Measurements from ENCODE around the gene DNAAF2.
"Not testable (repeated sequence)": the region's sequence is repeated elsewhere in the genome, so short reads cannot be mapped to it uniquely, and the experiment has no call there.

The DNAAF2 gene, protein sequence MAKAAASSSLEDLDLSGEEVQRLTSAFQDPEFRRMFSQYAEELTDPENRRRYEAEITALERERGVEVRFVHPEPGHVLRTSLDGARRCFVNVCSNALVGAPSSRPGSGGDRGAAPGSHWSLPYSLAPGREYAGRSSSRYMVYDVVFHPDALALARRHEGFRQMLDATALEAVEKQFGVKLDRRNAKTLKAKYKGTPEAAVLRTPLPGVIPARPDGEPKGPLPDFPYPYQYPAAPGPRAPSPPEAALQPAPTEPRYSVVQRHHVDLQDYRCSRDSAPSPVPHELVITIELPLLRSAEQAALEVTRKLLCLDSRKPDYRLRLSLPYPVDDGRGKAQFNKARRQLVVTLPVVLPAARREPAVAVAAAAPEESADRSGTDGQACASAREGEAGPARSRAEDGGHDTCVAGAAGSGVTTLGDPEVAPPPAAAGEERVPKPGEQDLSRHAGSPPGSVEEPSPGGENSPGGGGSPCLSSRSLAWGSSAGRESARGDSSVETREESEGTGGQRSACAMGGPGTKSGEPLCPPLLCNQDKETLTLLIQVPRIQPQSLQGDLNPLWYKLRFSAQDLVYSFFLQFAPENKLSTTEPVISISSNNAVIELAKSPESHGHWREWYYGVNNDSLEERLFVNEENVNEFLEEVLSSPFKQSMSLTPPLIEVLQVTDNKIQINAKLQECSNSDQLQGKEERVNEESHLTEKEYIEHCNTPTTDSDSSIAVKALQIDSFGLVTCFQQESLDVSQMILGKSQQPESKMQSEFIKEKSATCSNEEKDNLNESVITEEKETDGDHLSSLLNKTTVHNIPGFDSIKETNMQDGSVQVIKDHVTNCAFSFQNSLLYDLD

DNA sequence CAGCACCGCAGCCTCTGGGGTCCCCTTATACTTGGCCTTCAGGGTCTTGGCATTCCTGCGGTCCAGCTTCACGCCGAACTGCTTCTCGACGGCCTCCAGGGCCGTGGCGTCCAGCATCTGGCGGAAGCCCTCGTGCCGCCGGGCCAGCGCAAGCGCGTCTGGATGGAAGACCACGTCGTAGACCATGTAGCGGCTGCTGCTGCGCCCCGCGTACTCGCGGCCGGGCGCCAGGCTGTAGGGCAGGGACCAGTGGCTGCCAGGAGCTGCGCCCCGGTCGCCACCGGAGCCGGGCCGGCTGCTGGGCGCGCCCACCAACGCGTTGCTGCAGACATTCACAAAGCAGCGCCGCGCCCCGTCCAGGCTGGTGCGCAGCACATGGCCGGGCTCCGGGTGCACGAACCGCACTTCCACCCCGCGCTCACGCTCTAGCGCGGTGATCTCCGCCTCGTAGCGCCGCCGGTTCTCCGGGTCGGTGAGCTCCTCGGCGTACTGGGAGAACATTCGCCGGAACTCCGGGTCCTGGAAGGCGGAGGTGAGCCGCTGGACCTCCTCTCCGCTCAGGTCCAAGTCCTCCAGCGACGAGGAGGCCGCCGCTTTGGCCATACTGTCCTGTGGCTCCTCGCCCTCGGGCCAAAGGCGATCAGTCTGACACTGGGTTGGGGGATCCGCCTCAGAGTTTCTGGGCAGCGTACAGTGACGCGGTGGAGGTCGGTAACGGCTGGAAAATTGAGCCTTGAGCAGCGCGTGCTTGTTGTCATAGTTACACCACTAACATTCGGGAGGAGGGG, at the start of gene DNAAF2:
TSS of gene DNAAF2 (minus strand) at position 698 of the 788 bp plus-strand sequence. CDS start at position 603, 95 bp downstream.
- DNase-seq (ENCODE audit: insufficient read length, low spot score) (peak; percentile 12), FAIRE-seq (no peak)
- no peak for TF ChIP-seq POLR2A (IDR thresholded peaks at IDR 0.05; ENCODE audit: low read depth, low read length)

DNA sequence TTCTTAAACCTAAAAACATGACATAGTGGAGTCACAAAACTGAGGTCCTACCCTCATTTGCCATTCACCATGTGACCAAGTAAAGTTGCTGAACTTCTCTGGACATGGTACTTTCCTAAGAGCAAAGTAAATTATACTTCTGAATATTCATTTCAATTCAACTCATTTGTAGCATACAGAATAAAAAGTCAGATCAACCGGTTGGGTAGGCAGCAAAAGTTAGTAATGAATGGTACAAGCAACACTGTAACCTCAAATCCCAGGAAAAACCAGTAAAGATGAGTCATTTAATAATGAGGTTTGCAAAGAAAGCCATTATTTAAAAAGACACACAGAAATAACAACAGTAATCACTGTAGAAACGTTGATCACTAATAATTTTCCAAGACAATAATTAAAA, 44.2 kb upstream of the DNAAF2 start:
- FAIRE-seq (peak; percentile 68), DNase-seq (ENCODE audit: insufficient read length, low spot score) (no peak)
- TF ChIP-seq POLR2A (IDR thresholded peaks at IDR 0.05; ENCODE audit: low read depth, low read length), result no peak

DNA sequence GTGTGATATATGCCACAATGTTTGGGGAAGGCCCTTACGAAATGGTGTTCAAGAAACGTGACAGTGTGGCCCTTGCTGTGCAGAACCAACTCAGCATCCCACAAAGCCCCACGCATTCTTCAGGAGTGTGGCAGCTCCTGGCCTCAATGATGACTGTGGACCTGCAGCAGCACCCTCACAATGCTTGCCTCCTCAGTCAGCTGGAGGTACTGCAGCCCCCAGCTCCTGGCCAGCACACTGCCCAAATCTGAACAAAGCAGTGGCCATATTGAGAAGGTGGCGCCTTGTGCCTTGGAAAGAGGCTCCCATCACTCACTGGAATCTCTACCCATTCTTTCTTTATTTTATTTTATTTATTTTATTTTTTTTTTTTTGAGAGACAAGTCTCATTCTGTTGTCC, 42.6 kb upstream of the DNAAF2 start:
- FAIRE-seq (no peak), DNase-seq (ENCODE audit: insufficient read length, low spot score) (no peak)
- no peak for TF ChIP-seq POLR2A (IDR thresholded peaks at IDR 0.05; ENCODE audit: low read depth, low read length)

DNA sequence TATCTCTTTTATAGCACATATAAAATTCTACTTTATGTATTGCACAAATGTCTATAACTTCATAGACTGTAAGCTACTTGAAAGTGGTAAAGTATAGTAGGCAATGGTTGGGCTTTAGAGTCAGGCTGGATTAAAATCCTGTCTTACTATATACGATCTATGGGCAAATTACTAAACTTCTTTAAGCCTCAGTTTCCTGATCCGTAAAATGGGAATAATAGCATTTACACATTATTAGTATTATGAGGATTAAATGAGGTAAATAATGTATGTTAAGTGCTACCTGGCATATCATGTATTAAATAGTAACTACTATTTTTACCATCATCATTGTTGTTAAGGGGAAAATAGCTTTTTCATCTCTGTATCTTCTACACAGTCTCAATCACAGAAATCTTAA, 38.5 kb upstream of the DNAAF2 start:
- no peak for FAIRE-seq
- no peak for TF ChIP-seq POLR2A (IDR thresholded peaks at IDR 0.05; ENCODE audit: low read depth, low read length)
- no peak for DNase-seq (ENCODE audit: insufficient read length, low spot score)

DNA sequence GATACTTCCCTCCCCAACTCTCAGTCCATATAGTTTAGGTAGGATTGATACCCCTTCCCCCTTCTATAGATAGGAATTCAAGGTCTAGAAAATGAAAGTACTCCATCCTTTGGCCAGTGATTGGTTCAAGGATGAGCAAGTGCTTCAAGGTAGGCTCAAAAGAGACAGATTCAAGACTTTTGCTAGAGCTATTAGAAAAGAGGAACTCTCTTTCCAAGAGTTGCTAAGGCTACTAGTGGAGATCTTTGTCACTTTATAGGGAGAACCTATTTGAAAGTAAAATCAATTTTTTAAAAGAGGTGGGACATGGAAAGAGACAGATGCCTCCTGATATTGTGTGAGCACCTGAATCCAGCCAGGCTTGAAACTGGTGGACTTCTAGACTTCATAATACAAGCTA, 35.4 kb upstream of the DNAAF2 start:
- no peak for FAIRE-seq
- TF ChIP-seq POLR2A (IDR thresholded peaks at IDR 0.05; ENCODE audit: low read depth, low read length), result no peak
- no peak for DNase-seq (ENCODE audit: insufficient read length, low spot score)

DNA sequence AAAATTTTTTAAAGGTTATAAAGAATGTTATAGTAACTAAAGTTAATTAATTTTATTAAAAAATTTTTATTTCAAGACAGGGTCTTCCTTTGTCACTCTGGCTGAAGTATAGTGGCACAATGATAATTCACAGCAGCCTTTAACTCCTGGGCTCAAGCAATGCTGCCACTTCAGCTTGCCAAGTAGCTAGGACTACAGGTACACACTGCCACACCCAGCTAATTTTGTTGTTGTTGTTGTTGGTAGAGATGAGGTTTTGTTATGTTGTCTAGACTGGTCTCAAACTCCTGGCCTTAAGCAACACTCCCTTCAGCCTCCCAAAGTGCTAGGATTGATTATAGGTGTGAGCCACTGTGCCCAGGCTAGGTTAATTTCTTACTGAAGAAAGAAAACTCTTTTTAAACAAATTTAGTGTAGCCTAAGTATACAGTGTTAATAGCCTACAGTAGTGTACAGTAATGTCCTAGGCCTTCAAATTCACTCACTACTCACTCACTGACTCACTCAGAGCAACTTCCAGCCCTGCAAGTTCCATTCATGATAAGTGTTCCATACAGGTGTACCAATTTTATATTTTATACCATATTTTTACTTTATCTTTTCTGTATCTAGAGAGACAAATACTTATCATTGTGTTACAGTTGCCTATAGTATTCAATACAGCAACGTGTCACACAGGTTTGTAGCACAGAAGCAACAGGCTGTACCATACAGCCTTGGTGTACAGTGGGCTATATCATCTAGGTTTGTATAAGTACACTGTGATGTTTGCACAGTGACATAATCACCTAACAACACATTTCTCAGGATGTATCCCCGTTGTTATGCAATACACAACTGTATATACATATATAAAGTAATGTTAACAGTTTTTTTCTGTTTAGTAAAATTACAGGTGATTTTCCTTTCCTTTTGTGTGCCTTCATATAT, 24.7 kb upstream of the DNAAF2 start:
- no peak for TF ChIP-seq POLR2A (IDR thresholded peaks at IDR 0.05; ENCODE audit: low read depth, low read length)
- peak; percentile 11 for FAIRE-seq
- no peak for DNase-seq (ENCODE audit: insufficient read length, low spot score)

DNA sequence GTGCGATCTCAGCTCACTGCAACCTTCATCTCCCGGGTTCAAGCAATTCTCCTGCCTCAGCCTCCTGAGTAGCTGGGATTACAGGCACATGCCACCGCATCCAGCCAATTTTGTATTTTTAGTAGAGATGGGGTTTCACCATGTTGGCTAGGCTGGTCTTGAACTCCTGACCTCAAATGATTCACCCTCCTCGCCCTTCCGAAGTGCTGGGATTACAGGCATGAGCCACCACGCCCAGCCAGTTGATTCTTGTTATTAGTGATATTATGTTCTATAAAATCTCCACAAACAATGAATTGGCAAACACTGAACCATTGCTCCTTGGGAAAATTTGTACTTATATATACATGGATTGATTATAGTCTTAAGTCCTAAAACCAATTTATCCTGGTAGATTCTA, 22.5 kb upstream of the DNAAF2 start:
- not testable (repeated sequence) for DNase-seq (ENCODE audit: insufficient read length, low spot score); FAIRE-seq

DNA sequence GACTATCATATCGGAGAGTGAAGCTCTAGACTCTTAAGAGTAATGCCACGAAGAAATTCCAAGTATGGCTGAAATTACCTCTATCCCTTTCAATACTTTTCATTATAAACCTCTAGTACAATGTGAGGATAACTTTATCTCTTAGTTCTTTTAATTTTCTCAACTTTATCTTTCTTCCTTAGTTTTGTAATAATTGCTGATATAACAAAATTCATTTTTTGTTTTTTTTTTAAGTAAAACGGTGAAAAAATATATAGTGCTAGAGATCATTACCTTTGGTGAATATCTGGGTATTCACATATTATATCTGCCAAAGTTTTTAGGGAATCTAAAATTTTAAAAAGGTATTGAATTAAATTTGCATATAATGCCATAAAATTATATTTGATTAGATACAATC, 19.5 kb upstream of the DNAAF2 start:
- DNase-seq (ENCODE audit: insufficient read length, low spot score) (no peak), FAIRE-seq (no peak)
- no peak for TF ChIP-seq POLR2A (IDR thresholded peaks at IDR 0.05; ENCODE audit: low read depth, low read length)

DNA sequence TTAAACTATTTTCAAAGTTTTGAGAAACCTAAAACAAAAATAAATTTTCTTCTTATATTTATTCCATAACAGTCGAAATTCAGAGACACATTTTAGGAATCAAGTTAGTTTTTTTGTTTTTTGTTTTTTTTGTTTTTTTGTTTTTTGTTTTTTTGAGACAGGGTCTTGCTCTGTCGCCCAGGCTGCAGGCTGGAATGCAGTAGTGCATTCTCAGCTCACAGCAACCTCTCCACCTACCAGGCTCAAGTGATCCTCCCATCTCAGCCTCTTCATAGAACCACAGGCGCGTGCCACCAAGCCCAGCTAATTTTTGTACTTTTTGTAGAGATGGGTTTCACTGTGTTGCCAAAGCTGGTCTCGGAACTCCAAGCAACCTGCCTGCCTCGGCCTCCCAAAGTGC, 18.5 kb upstream of the DNAAF2 start:
- FAIRE-seq, result no peak
- no peak for TF ChIP-seq POLR2A (IDR thresholded peaks at IDR 0.05; ENCODE audit: low read depth, low read length)
- no peak for DNase-seq (ENCODE audit: insufficient read length, low spot score)

DNA sequence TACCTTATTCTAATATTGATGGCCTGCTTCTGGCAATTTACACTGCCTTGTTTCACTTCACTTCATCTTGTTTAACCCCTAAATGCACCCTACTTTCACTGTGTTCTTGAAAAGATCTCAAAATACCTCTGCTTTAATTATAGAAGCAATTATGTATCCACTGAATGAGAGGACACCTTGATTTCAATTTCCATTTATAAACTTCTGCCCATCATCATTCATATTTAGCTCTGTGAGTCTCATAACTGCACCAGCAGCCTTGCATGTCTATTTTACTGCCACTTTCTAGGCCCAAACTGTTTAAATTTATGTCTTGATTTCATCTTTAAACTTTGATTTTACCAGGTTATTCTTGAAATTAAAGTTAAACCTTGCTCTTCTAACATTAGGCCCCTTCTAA, 7.1 kb upstream of the DNAAF2 start:
- TF ChIP-seq POLR2A (IDR thresholded peaks at IDR 0.05; ENCODE audit: low read depth, low read length), result no peak
- DNase-seq (ENCODE audit: insufficient read length, low spot score) (no peak), FAIRE-seq (no peak)

DNA sequence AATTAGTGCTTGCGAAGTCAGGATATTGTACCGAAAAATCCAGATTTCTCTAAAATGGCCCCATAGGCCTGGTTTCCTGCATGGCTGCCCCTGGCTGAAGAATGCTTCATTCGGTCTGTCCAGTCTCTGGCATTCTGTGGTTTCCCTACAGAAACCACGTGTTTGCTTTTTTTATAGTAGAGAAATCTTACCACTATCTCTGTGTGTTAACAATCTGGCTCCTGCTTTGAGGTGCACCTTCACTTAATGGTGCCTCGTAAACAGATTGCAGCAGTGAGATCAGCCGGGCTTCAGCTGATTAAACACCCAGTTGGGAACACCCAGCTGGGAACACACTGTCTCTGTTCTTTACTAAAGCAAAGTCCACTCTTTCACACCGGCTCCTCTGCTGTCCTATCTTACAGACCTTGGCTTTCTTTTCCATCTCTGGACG, 6.7 kb upstream of the DNAAF2 start:
- FAIRE-seq, result no peak
- no peak for TF ChIP-seq POLR2A (IDR thresholded peaks at IDR 0.05; ENCODE audit: low read depth, low read length)
- DNase-seq (ENCODE audit: insufficient read length, low spot score), result no peak

DNA sequence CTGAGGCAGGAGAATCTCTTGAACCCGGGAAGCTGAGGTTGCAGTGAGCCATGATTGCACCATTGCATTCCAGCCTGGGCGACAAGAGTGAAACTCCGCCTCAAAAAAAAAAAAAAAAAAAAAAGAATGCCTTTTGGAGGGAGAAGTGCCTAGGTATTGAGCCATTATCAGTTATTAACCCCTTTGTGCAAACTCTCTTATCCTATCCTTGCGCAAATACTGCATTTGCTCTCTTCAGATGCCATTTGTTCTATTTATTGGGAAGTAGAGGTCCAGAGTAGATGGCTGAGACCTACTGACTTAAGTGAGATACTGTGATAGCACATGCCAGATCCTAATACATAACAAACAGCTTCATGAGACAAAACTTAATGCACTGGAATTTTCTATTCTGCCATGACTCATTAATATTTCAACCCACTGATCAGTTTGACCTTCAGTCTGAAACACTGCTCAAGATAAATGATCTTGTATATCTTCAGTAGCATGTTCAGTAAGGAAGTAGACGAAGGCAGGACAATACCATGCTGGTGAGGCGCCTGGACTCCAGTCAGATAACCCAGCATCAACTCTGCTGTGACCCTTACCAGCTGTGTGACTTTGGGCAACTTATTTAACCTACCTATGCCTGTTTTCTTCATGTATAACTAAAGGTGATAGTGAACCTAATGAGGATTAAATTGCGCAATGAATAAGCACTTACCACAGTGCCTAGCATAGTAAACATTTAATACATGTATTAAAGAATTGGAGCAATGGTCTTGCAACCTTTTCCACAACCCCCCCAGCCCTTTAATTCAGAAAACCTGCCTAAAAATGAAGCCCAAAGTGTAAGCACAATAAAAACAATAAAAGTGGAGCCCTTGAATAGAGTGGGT, 5.7 kb upstream of the DNAAF2 start:
- no peak for TF ChIP-seq POLR2A (IDR thresholded peaks at IDR 0.05; ENCODE audit: low read depth, low read length)
- DNase-seq (ENCODE audit: insufficient read length, low spot score) (no peak), FAIRE-seq (no peak)
